Activated CD4-positive, alpha-beta T cell treated with anti-CD3 and anti-CD28 coated beads, Interleukin-10, Interleukin-2, amounts not matched to agents 100 ng/mL and 50 ng/mL, durations not matched to agents 16 hours and 8 hours (primary cell): ENCODE data around the gene ATP1B3.
"Not testable (repeated sequence)": the region's sequence is repeated elsewhere in the genome, so short reads cannot be mapped to it uniquely, and the experiment has no call there.

ENCODE experiments used
- DNase-seq: peaks from one replicate; pipeline ENCODE4 v3.0.0-alpha.2; 2020

ATP1B3 gene

DNA sequence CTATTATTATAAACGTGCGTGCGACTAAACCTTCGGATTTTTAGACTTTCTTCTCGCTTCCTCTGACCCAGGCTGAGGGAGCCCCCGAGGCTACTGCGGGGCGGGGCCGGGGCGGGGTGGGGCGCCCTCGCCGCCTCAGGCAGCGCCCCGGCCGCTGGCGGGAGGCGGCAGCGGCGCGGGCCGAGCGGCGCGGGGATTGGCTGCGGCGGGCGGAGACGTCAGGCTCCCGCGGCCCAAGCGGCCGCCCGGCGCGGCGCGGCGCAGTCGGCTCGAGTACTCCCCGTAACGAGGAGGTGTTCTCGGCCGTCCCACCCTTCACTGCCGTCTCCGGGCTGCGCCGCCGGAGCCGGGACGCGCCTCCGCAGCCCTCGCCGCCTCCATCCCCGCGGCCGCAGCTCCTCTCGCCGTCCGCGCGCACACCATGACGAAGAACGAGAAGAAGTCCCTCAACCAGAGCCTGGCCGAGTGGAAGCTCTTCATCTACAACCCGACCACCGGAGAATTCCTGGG lies at the start of gene ATP1B3:
ATP1B3 (plus strand) TSS at position 263 of the 510 bp plus-strand sequence; CDS start at position 422, 159 bp downstream.
- DNase-seq: peak; percentile 90

DNA sequence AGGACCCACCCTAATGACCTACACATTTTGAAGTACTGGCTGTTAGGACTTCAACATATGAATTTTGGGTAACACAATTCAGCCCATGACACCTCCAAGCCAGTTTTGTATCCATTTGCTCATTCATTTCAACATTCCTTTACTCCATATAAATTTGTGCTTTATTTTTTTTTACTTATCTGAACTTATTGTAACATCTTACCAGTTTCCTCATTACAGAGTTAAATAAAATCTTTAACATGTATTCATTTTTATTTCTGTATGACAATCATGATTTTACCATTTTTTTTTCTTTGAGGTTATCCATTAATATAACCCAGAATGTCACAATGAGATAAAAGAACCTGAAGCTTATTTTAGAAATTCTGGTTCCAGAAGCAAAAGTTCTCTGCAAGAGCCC lies 48.0 kb upstream of the ATP1B3 start:
- no peak for DNase-seq

DNA sequence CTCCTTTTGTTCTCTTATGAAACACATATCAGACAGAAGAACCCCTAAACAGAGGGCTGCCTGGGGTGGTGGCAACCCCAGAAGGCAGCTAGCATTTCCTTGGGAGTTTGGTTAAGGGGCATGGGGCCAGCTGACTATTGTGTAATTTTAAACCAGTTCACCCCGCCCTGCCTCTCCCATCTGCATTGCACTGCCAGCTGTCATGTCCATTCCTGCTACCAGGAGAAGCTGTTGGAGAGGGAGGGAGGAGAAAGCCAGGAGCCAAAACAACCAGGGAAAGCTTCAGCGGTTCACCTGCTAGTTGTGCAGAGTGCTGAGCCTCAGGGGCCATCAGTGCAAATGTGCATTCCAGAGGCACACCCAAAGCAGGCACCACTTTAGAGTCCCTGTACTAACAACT lies 47.6 kb upstream of the ATP1B3 start:
- no peak for DNase-seq

DNA sequence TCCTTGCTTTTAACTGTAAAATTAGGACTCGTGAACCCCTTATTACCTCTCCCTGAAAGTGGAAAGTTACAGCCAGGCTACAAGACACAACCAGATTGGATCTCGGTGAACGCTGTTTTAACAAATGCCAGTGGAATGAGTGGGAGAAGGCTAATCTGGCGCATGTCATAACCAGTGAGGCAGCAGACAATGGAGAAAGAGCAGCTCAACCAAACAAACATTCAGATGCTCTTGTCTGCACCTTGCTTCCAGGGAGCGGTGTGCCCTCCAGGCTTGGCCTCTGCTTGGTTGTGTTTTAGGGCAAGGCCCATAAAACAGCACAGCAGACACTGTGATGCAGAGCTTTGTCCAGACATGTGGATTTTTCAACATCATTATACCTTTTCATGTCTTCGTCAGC lies 45.9 kb upstream of the ATP1B3 start:
- DNase-seq: no peak

DNA sequence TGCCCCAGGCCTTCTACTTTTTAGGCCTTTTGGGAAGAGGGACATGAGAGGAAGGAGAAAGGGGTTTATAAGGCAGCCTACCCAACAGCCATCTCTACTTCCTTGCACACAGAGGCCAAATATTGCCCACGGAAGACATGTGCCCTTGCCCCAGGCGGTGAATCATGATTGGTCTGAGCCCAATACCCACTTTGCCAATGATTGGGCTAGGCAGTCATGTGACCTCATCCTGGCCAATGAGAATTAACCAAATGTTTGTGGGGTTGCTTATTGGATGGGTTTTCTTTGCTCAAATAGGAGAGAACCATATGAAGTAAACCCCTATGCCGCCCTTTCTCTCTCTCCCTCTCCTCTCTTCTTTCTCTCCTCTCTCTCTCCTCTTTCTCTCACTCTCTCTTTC lies 42.2 kb upstream of the ATP1B3 start:
- no peak for DNase-seq

DNA sequence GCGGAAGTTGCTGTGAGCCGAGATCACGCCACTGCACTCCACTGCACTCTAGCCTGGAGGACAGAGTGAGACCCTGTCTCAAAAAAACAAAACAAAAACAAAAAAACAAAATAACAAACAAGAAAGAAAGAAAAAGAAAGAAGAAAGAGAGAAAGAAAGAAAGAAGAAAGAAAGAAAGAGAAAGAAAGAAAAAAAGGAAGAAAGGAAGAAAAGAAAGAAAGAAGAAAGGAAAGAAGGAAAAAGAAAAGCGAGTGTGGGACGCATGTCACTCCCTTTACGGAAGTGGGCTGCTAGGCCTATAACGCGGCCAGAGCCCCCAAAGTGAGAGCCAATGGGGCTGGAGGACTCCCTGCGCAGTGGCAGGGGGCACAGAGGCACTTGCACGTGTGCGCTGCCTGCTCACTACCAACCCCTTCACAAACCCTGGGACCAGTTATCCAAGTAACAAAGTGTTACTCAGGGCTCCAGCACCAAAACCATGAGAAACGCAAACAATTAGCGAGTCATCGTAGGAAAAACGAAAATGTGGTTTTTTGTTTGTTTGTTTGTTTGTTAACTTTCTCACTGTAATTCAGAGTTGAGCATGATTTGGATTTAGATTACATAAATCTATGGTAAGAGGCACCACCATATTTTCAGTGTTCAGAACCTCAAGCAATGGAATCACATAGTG lies 40.8 kb upstream of the ATP1B3 start:
- no peak for DNase-seq

DNA sequence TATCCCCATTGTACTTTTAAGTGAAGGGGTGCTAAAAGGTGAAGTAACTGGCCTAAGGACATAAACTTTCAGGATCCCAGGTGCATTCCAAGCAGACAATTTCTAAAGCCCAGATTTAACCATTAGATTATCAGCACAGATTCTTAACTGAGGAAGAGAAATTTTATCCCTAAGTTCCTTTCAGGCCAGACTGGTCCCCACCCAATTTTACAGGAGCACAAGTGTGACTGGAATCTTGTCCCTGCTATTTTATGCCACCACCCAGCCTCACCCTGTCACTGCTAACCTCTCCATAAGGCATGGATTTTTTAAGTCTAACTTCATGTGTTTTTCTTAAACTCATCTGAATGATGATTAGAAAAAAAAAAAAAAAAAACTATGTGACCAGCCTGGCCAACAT lies 37.1 kb upstream of the ATP1B3 start:
- DNase-seq: no peak

DNA sequence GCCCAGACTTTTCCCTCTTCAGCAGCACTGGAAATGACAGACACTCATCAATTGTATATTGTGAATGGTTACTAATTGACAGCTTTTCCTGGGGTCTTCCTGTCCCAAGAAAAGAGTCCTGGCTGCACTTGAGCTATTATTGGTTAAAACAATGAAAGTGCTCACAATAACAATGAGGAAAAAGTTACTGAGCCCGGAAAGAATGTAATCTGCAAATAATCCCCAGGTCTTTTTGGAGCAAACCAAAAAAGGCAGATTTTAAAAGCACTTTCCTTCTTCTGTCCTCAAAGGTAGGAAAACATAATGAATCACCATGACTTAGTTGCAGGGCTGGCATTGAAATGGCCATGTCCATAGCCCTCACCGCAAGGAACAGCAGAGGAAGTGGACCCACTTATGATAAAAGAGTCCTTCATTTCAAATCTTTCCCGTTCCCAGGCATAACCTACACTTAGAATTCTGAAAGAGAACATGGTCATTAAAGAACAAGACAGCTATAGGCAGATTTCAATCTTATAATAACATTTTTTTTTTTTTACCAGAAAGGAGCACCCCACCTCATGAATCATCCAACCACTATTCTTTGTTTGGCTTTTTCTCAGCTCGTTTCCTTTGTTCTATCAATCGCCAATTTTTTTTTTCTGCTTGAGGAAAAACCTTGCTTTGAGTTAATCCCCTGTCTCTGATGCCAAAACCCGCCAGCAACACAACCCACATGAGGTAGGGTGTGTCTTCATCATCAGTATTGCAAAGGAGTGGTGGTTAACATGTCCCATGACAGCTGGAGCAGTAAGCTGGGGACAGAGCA lies 35.5 kb upstream of the ATP1B3 start:
- no peak for DNase-seq

DNA sequence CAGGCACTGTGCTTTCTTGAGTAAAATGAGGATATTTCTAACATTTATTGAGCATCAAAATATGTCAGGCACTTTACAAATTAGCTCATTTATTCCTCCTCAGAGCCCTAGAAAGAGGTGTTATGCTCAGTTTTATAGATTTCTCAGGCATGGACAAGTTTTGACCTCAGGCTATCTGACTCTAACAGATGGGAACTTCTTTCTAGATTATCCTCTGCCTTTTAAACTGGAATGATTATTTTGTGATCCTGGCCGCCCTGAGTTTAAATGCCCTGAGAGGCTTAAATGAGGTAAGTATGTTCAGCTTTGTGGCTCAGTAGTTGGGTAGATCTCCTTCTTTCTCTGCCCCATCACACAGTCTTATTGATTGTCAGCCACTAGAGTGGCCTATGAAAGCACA lies 32.3 kb upstream of the ATP1B3 start:
- no peak for DNase-seq

DNA sequence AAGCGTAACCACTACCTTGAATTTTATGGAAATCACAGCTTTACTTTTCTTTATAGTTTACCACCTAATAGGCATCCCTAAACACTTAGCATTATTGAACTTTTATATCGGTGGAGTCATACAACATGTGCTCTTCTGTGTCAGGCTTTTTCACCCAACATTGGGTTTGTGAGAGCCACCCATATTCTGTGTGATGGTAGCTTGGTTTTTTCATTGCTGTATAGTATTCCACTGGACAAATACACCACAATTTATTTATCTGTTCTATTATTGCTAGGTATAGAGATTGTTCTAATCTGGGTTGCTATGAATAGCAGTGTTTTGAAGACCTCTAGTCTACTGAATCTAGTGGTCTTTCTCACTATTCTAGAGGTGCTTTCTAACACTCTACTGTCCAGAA lies 31.6 kb upstream of the ATP1B3 start:
- no peak for DNase-seq

DNA sequence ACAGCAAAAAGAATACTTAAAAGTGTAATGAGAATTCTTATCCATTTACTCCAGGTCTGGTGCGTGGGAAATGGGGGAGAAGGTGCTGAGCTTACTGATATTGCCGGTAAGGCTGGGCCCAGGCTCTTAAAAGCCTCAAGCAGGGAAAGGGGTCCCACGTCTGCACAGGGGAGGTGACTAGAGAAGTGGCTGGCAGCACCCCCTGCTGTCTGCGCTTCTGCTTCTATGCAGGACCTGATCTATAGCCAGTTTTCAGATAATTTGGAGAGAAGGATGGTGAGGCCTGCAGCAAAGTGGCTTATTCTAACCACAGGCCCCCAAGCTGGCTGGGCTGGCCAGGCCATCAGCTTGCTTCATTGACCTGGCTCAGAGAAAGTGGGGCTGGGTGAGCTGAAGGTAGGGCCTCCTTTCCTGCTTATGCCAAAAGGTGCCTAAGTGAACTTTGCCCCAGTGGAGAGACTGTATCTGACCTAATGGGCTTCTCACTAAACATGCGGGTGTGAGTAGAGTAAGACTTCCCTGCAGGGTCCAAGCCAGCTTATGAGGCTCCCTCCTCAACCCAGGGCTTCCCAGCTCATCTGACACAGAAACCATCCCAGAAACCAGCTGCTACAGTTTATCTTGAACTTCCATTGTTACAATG lies 30.9 kb upstream of the ATP1B3 start:
- DNase-seq: no peak

DNA sequence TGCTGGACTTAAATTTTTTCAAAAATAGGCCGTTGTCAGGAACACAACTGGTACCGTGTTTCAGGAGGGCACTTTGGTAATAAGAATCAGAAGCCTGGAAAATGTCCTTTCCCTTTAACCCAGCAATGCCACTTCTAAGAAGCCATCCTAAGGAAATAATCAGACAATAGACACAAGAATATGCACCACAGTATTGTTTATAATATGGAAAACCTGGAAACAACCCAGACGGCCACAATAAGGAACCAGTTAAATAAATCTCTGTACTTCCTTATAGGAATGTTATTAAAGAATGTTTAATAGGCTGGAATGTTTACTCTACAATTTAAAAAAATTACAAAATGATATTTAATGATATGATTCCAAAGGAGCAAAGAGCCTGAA lies 30.4 kb upstream of the ATP1B3 start:
- no peak for DNase-seq

DNA sequence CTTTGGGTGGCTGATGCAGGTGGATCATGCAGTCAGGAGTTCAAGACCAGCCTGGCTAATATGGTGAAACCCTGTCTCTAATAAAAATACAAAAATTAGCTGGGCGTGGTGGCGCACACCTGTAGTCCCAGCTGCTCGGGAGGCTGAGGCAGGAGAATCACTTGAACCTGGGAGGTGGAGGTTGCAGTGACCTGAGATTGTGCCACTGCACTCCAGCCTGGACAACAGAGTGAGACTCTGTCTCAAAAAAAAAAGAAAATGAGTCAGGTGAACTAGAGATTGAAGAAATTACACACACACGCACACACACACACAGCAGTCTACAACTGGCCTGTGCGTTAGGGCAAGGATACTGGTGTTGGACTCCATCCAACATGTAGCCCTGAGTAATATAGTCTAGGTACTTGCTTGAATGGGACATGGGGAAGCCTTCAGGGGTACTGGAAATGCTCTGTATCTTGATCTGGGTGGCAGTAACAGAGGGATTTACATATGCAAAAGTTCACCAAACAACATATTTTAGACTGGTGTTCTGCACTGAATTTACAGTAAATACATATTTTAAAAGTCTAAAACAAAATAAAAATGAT lies 28.2 kb upstream of the ATP1B3 start:
- not testable (repeated sequence) for DNase-seq

DNA sequence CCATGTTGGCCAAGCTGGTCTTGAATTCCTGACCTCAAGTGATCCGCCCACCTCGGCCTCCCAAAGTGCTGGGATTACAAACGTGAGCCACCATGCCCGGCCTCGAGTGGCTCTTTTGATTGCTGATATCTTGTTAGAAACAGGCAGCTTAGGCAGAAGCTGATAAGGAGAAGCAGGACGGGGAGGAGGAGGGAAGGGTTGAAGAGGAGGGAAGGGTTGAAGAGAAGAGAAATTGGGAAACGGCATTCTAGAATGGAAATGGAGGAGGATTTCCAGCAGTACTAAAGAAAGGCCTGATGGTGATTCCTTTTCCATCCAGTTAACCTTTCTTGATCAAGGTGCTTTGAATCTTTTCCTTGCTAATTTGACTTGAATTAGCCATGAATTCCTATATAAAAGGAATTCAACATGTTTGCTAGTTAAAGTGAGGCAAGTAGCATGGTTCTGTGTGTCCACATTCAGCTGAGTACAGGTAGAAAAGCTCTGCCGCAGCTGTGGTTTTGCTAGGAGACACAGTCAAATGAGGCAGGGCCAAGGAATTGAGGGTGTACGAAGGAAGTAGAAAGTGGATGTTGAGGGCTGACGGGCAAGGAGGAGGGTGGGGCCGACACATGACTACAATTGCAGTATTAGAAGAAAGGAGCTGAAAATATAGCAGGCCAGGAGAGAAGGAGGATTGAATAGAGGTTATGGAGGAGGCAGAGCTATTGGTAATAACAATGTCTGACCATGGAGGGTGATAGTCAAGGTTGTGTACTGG lies 27.2 kb upstream of the ATP1B3 start:
- no peak for DNase-seq

DNA sequence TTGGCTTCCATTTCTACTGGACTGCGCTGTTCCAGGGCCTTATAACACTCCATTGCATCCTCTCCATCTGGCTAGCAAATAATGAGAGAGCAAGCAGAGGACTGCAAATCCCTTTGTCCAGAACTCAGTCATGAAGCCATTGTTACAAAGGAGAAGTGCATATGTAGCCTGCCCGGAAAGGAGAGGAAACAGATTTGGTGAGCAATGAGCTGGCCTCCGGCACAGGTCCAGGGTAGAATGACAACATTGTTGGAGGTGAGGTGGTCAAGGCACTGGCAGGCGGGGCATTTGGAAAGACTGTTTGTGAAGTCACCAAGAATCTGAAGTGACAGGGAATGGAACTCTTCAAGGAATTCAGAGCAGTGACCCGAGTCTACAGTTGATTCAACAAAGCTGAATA lies 25.0 kb upstream of the ATP1B3 start:
- DNase-seq: no peak

DNA sequence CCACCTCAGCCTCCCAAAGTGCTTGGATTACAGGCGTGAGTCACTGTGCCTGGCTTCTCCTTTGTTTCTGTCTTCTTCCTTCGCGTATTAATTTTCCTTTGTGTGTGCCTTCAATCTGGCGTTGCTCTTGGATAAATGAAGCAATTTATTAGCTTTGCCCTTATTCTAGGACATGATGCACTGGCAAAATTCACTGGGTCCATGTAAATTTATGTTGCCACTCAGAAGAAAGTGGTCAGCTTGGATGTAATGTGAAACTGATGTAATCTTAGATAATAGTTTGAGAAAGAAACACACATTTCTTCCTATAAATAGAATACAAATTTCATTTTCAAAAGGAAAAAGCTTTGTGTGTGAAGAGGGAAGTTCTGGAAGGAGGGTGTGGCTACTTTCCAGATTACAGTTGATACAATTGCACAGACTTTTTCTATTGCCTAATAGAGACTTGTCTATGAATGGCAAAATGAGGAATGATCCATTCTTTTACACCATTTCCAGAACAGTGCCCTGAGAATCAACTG lies 23.3 kb upstream of the ATP1B3 start:
- no peak for DNase-seq

DNA sequence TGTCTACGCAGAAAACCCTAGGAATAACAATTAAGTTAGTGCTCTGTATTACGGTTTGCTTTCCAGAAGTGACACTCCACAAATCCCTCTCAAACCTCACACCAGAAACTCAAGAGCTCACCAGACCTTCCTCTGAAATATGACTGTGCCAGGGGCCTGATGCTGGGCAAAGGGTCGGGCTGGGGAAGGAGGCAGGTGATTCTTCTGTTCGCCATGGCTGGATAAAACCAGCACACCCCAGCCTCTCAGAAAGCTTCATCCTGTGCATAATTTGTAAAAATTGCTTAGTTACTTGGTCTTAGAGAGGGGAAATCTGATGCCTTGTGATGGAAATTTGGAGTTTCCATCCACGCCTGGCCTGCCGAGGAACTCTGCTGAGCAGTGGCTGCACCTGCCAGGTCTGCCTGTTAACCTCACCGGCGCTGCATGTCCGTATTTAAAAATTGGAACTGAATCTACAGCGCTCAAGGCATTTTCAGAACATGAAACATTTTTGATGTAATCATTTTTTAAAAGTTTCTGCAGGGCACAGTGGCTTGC lies 22.7 kb upstream of the ATP1B3 start:
- no peak for DNase-seq

DNA sequence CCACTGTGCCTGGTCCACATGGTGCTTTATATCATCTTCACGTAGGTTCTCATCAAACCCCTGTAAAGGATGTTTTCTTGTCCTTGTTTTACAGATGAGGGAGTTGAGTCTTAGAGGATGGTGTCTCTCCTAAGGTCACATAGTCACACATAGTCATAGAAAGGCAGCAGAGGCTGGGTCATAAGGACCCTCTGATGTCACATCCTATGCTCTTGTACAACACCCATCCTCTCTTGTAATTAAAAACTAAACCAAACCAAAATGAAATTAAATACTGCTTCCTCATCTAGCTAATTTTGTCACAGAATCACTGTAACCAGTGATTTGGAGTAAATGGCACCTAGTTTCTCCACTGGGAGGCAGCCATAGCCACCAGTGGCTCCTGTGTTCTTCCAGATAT lies 21.8 kb upstream of the ATP1B3 start:
- no peak for DNase-seq

DNA sequence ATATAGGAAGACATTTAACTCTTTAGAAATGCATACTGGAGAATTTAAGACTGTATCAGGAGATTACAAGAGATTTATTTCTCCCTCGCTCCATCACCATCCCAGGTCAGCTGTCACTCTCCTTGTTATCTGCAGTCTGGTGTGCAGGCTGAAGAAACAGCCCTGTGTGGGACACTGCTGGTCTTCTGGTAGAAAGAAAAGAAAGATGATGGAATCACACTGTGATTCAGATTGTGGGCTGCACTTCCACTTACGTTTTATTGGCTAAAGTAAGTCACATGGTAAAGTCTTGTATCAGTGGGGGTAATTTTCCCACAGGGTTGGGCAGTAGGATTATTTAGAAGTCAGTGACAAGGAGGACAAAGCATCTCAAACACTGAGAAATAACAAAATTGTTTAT lies 18.1 kb upstream of the ATP1B3 start:
- DNase-seq: no peak

DNA sequence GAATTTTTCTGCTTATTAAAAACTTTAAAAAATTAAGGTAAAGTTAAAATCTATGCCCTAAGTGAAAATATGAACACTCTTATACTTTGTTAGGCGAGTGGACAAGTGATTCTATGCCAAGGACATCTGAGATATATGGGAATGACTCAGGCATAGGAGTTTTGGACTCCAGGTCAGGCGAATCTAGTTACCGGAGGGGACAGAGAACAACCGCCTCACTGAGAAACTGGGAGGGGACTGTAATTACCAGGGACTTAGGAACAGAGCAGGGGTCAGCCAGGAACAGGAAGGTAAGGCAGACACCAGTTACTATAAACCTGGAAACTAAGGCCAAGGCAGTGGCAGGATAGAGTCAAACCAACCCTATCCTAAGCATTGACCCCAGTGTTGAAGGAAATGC lies 16.8 kb upstream of the ATP1B3 start:
- DNase-seq: no peak

DNA sequence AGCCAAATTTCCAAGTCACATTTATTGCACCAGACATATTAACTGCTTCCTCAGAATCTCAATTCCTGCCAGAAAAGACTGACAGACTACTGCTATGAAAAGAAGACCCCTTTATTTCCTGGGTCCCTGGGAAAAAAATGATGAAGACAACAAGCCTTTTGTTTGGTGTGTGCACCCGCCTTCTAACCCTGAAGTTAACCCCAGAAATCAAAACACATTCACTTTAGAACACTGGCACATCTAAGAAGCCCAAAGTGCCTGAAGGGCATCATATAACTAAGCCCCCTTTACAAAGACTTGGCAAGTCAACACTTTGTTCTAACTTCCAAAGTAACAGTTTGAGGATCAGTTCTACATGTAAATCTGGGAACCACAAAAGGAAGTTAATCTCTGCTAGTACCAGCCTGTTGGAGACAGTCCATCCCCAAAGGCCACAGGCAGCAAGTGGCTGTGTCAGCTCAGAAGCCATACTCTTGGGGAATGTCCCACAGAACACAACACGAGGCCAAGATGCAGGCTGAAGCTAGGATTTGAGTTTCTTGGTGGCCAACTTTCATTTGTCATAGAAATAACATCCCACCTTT lies 16.3 kb upstream of the ATP1B3 start:
- DNase-seq: no peak
